Progenitor cell of endocrine pancreas (in vitro differentiated cells): ENCODE data around the gene CCDC89. TPM values are rescaled to one million over a fixed set of nuclear protein-coding genes. Genes with fewer than 3 reads are reported as not detected.
A peak's percentile ranks its signal among the peaks of the same experiment; 100 is the strongest.

Source experiments
- DNase-seq: peaks from one replicate; pipeline ENCODE4 v3.0.0; 2021; ENCODE audit warnings: low spot score; ENCODE audit not compliant: unreplicated experiment
- H3K27ac Mint-ChIP-seq: 2 replicates; pipeline ENCODE4 v1.8.0; 2021; ENCODE audit warnings: mild to moderate bottlenecking, moderate library complexity, mixed read lengths
- H3K27me3 Mint-ChIP-seq: 2 replicates; pipeline ENCODE4 v1.8.0; 2021; ENCODE audit warnings: mixed read lengths
- H3K36me3 Mint-ChIP-seq: 2 replicates; pipeline ENCODE4 v1.8.0; 2022; ENCODE audit warnings: mixed read lengths; ENCODE audit not compliant: insufficient read depth
- H3K4me1 Mint-ChIP-seq: 2 replicates; pipeline ENCODE4 v1.8.0; 2021; ENCODE audit warnings: low read depth, mixed read lengths
- H3K4me3 Mint-ChIP-seq: 2 replicates; pipeline ENCODE4 v1.8.0; 2021; ENCODE audit warnings: low read depth, mild to moderate bottlenecking, moderate library complexity, mixed read lengths
- H3K9me3 Mint-ChIP-seq: 2 replicates; pipeline ENCODE4 v1.8.0; 2021; ENCODE audit warnings: low read depth, mixed read lengths
- total RNA-seq: library from RNA; stranded (reverse); gene quantifications from 2 replicates; pipeline ENCODE4 v1.2.1, GENCODE V29; 2021
- TF ChIP-seq, protein P1 (sequence below): fragments of 200-600 bp; sonication (generic); IDR thresholded peaks from one replicate; pipeline ENCODE4 v1.5.0; 2021; ENCODE audit warnings: antibody characterized with exemption, mild to moderate bottlenecking; ENCODE audit not compliant: unreplicated experiment

Gene CCDC89
- total RNA-seq, 1 donor from 2014 or later = not detected

DNA sequence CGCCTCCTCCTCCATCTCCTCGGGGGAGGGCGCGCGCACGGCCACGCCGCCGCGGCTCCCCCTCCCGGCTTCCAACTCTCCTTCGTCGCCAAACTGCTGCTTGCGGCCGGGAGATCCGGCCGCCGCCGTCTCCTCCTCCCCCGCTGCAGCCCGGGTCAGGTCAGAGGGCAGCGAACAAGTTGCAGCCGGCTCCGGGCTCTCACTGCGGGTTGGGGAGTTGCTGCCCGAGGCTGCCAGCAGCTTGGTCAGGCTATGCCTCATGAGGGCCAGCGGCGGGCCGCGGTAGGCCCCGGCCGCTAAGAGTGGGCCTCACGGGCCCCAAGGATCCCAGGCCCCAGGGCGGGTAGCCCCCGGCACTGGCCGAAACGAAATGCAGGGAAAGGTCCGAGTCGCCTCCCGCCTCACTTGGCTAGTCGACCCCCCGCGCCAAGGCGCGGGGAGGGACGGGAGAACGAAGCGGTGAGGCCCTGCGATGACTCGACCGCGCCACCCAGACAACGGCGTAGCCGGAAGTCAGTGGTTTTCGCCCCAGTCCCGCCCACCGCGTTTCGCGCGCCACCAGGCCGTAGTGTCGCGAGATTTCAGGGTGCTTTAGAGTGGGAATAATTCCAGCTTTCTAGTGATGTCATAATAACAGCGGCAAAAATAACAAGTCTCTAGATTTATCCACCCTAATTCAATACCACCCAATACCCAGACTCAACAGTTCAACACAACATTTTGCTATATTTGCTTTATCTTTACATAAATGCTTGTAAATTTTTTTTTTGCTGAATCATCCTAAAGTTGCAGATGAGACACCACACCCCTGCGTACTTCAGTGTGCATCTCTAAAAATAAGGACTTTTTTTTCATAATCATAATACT, 21.1 kb downstream of the CCDC89 start, which contains the start of gene CREBZF:
Gene CREBZF (minus strand): TSS at position 515 of the 867 bp plus-strand sequence. CDS start 254 bp downstream, at position 261.
- Mint-ChIP-seq H3K9me3 (no peaks in the 10 kb centered on the region), H3K27ac (peak within 1 kb of the TSS; percentile 98), H3K36me3 (peaks cover 15% of the 10 kb centered on the region), H3K27me3 (no peaks in the 10 kb centered on the region), H3K4me3 (peak within 1 kb of the TSS; percentile 100), H3K4me1 (peaks cover 27% of the 10 kb centered on the region)
- TF ChIP-seq, protein P1, sequence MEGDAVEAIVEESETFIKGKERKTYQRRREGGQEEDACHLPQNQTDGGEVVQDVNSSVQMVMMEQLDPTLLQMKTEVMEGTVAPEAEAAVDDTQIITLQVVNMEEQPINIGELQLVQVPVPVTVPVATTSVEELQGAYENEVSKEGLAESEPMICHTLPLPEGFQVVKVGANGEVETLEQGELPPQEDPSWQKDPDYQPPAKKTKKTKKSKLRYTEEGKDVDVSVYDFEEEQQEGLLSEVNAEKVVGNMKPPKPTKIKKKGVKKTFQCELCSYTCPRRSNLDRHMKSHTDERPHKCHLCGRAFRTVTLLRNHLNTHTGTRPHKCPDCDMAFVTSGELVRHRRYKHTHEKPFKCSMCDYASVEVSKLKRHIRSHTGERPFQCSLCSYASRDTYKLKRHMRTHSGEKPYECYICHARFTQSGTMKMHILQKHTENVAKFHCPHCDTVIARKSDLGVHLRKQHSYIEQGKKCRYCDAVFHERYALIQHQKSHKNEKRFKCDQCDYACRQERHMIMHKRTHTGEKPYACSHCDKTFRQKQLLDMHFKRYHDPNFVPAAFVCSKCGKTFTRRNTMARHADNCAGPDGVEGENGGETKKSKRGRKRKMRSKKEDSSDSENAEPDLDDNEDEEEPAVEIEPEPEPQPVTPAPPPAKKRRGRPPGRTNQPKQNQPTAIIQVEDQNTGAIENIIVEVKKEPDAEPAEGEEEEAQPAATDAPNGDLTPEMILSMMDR = no peak
- DNase-seq = peak; percentile 87

DNA sequence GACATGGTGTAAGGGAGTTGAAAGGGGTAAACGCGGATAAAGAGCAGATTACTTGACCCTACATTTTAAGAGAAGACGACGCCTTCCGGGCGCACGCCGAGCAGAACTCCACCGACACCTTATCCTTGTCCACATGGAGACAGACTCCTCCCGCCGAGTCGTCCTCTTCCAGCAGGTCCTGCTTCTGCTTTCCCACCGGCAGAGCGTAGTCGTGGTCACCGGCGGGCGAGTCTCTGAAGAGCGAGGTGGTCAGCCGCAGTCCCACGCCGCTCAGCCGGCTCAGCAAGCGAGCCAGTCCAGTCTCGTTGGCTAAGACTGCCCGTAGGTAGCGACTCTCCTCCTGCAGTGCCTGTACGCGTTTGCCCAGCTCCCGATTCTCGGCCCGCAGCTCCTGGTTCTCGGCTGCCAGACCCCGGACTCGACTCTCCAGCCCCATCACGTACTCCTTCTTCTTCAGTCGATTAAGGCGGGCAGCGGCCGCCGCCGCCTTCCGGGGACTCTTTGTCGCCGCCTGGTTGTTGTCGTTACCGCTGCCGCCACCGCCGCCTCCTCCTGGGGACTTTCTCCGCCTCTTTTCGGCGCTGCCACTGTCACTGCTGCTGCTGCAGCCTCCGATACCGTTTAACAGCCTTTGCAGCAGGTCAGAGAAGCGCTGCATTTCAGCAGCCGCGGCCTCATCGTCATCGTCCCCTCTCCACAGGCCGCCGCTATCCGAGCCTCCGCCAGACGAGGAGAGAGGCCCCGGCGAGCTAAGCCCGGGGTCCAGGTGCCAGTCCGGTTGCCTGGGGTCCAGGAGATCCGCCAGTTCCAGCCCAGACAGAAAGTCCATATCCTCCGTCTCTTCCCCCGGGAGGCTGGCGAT, 22.0 kb downstream of the CCDC89 start:
- H3K36me3 Mint-ChIP-seq = peaks cover 19% of the 10 kb centered on the region
- H3K4me1 Mint-ChIP-seq = peaks cover 31% of the 10 kb centered on the region
- peak overlapping the region; percentile 98 for H3K27ac Mint-ChIP-seq
- DNase-seq = peak; percentile 62
- H3K4me3 Mint-ChIP-seq = peak overlapping the region; percentile 100
- no peaks in the 10 kb centered on the region for H3K27me3 Mint-ChIP-seq
- H3K9me3 Mint-ChIP-seq = no peaks in the 10 kb centered on the region
- TF ChIP-seq, protein P1 = peak; percentile 58

DNA sequence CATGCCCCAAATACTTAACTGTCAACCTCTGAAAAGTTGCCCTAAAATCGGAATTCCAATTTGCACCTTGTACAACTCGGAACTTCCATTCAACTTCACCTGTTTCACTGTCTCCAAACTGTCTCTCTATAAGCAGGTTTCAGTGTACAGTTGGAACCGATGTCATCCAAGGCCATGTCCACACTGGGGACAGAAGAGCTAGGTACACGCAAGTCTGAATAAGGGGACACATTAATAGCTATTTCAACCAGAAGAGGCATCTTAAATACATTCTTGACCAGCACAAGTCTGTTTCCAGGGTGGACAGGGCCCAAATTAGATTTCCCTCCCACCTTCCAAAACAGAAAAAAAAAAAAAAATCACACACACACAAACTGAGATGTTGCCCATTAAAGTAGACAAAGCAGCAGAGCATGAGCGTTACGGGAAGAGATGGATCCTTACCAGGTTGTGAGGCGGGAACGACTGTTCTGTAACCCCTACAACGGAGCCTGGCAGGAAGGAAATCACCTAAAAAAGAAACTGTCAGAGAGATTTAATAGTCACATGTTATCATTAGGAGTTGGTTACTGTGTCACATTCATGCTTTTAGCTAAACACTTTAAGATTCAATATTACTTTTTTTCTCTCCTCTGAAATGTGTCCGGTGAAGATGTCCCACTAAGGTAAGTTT, 22.8 kb downstream of the CCDC89 start:
- Mint-ChIP-seq H3K9me3 (no peaks in the 10 kb centered on the region), H3K27me3 (no peaks in the 10 kb centered on the region), H3K36me3 (peaks cover 20% of the 10 kb centered on the region), H3K4me1 (peaks cover 31% of the 10 kb centered on the region), H3K27ac (peak overlapping the region; percentile 98), H3K4me3 (peak overlapping the region; percentile 100)
- TF ChIP-seq, protein P1 = no peak
- no peak for DNase-seq

DNA sequence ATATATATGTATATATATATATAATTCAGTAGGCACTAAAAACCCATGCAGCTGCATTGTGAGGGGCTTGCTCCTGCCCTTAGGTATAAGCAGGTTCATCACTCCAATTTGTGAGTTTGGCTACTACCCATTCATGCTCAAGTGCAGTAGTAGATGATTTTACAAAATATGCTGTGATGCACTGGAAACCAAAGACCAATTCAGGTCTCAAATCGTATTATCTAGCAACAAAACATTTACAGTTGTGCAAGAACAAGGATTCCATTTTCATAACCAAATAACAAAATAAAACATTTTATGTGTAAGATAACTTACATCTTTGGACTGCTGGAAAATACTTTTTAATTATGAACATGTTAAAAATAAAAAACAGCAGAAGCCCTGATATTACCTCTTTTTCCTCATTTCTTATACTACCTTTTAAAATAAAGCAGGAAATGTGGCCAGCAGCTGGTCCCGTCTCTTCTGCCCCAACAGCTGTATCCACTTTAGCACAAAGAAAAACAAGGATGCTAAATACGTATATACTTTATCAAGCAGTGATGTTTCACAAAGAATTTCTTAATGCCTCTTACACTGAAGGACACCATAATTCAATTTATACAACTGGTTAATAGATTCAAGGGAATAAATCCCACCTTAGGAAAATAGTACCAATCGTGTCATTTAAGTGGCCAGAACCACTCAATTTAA, 23.9 kb downstream of the CCDC89 start:
- peaks cover 31% of the 10 kb centered on the region for H3K4me1 Mint-ChIP-seq
- H3K27ac Mint-ChIP-seq = no peak overlapping the region
- TF ChIP-seq, protein P1 = no peak
- H3K9me3 Mint-ChIP-seq = no peaks in the 10 kb centered on the region
- peaks cover 20% of the 10 kb centered on the region for H3K36me3 Mint-ChIP-seq
- no peak for DNase-seq
- H3K27me3 Mint-ChIP-seq = no peaks in the 10 kb centered on the region
- peak overlapping the region; percentile 64 for H3K4me3 Mint-ChIP-seq
